ENCODE data around the gene LNPK.
"Not testable (repeated sequence)": the region's sequence is repeated elsewhere in the genome, so short reads cannot be mapped to it uniquely, and the experiment has no call there.

The LNPK gene

DNA sequence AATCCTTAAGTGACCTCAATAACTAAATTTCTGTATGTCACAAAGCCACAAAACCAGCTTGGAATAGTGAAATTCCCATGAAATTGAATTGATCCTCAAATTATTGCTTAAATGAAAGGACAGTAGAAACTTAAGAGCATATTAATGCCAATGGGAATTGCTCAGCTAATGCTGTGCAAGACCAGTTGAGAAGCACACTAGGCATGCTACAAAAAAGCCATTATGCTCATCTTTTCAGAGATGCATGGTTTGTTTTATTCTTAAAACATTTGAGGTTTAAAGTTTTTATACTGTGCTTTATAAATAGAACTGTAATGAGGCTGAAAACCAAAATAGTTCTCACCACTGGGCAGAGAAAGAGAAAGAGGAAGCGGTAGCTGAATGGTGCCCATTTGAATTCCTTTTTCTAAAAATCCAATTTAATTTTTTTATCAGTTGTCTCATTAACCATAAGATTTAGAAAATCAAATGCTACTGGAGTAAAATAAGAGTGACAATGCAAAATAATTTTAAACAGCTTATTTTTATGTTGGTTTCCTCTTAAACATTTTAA lies 98.6 kb downstream of the LNPK start:
- DNase-seq = no peak

DNA sequence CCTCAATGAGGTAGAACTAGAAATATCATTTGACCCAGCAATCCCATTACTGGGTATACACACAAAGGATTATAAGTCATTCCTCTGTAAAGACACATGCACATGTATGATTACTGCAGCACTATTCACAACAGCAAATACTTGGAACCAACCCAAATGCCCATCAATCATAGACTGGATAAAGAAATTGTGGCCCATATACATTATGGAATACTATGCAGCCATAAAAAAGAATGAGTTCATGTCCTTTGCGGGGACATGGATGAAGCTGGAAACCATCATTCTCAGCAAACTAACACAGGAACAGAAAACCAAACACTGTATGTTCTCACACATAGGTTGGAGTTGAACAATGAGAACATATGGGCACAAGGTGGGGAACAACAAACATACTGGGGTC lies 106.1 kb downstream of the LNPK start:
- not testable (repeated sequence) for DNase-seq

DNA sequence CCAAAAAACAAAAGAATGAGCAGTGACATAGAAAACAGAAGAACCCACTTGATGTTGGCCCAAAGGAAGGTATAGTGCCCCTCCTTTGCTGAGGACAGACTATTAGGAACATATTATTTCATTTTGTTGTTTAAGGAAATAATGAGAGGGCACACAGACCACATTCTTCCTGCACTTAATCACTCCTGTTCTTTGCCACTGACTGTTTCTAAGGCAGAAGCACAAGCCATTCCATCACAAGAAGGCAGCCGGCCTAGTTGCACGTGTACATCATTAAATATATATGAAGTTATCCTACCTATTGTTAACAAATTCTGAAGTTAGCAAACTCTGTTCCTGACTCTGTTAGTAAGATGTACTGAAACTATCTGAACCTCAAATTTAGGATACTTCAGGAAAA lies 110.0 kb downstream of the LNPK start:
- no peak for DNase-seq

DNA sequence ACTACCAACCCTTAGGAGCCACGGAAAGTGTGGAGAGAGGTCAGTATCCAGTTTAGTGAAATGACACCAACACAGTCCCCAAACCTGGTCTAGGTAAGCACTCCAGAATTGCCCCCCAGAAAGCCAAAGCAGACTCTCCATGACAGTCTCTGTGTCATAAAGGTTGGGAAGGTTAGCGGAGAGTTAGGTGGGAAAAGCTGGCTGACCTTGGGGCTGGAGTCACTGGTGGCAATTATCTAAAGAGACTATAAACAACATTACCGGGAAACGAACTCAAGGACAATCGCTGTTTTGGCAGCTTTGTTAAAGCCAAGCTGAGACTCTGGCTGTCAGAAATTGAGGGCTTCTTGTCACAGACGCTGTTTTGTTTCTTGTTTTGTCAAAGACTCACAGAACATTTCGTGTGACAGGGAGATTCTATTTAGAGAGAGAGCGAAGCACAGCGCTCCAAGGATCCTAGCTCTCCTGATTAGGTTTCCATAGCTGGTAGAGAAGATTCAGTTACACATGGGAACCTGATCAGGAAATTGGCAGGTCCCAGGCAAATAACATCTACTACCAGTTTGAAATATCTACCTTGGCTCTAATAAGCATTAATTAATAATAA lies 111.3 kb downstream of the LNPK start:
- DNase-seq = no peak

DNA sequence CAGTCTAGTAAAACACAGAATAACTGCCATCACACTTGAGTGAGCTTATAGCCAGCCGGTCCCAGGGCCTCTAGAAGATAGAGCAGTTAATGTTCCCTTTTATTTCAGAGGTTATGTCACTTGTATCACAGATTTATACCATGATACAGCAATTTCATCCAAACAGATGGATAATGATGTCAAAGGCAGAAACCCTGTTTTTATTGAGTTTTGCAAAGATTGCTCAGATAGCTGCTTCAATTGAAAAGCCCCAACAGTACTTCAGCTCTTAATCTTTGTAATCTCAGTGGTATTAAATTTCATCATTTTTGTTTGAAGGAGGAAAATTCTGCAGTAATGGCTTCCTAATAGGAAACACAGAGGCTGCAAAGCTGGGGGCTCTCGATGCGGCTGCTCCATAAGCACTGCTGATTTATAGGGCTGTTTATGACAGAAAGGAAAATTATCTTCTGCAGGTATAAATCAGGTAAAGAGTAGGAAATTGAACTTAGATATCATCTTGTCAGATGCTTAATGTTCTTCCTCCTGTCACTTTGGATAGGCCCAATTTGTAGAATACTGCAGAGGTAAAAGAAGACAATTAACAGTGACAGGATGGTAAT lies 112.3 kb downstream of the LNPK start:
- DNase-seq = no peak

DNA sequence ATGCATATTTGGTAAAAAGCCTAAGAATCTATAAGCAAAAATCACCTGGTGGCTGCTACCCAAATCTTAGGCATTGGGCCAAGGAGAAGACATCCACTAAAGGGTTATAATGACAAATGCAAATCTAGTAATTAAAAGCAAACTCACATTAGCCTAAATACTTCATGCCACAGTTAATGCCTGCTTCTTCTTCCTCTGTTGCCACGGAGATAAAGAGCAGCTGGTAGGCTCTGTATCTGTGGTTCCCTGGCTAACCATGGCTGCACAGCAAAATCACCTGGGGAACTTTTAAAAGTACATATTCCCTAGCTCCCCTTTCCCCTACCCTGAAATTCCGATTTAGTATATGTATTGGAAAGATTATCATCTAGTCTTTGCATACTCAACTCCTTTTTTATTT lies 114.3 kb downstream of the LNPK start:
- no peak for DNase-seq

DNA sequence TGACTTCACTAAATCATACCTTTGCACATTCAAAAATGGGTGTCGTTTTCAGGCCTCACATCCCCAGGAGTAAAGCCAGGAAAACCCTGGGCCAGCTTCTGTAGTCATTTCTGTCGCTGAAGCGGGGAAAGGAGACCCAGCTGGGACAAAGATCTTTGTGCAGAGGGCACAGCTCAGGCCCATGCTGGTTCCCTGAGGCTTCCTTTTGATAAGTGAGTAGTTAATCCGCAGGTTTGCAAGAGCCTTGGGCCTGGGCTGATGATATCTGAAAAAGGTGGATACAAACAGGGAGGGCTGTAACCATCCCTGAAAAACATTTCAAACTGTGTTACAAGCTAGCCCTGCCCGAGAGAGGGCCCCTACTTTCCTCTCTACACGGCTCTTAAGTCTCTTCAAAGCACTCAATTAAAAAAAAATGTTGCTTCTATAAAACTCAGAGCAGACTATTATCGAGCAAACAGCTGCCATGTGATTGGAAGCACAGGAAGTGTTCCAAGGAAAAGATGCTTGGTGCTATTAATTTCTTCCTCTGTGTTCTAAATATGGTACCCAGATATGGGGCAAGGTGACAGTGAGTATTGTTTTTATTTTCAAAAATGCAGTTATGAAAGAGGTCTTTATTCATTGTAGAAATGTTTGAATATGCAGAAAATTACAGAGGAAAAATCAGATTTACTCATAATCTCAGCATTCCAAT lies 117.2 kb downstream of the LNPK start:
- DNase-seq = no peak

DNA sequence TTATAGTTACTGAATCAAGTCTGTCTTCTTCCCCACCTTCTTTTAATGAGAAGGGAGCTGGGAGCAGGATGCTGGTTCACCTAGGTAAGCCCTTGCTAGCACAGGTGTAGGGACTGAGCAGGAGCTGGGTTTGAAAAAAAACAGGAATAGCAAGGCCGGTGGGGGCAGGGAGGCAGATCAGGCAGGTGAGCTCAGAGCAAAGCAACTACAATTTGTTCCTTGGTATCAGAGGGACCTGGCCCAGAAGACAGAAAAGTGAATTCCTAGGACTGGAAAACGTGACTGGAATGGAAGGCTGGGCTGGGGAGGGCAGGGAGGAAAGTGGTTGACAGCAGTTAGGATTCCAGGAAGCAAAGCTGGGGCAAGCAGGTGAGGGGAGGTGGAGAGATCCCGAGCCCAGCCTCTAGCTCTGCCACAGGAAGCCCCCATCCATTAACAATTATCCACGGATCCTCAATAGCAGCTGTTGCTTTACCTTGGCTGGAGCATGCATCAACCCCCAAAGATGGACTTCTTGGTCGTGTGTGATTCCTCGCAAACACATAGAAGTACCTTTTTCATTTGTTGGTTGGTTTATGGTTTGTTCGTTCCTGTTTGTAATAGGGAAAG lies 118.4 kb downstream of the LNPK start:
- no peak for DNase-seq

DNA sequence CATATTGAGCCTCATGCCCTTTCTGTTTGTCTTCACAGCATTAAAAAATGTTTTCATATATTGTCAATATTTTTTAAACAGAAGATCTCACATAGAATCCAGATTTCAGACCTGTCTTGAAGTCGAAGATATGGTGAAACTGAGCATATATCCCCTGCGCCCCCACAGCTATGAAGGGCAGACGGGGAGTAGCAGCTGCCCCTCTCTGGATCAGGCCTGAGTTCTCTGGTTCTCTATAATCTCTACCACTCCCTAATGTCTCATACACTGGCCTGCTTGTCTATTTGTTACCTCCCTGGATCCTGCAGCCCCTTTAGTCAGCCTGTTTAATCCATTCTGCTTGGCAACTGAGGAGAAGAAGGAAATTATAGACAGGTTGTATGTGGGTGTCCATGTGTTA lies 122.4 kb downstream of the LNPK start:
- no peak for DNase-seq

DNA sequence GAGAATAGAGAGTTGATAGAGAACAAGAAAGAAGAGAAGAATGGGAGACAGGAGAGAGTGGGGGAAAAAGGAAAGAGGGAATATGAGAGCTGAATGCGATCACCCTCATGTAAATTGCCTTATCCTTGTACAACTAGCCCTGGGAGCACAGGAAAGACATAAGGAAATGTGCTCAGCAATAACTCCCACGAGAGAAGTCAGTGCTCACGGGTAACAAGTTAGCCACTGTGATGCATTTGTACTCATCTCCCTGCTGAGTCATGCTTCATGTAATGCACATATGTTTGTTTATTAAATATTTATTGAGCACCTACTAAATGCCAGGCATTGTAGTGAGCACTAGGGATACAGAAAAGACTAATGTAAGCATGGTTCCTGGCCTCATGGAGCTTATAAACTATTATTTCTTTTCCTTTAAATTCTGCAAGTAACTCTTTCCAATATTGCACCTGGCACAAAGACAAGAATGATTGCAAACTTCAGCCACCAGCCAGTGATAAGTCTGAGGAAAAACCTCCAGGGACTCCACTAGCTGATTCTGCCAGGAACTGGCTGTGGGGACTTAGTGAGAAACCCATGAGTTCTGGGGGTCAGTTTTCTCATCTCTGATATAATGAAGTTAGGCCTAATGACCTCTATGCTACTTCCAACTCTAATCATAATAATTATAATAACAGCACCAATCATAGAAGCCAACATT lies 124.1 kb downstream of the LNPK start:
- no peak for DNase-seq

DNA sequence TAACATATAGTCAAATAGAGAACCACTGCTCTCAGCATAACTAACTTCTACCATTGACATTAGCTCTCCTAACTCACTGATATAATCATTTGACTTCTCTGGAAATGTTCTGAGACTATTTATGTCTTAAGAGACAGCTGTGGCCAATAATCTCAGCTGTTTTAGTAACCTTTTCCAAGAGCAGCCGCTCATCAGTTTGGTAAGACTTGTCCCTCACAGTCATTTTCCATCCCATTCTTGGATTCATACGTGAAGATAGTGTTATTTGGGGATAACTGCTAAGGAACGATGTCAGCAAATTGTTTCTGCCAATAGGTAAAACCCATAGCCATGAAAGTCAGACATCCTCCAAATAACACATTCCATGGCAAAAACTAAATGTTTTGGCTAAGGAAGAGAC lies 127.8 kb downstream of the LNPK start:
- DNase-seq = no peak

All from hippocampal formation (tissue), 2 donors.